ENCODE data around the gene CDH4. TPM values are rescaled to one million over a fixed set of nuclear protein-coding genes. Genes with fewer than 3 reads are reported as not detected.

Gene CDH4
- polyA plus RNA-seq, 1 donor, result 1.7 TPM

DNA sequence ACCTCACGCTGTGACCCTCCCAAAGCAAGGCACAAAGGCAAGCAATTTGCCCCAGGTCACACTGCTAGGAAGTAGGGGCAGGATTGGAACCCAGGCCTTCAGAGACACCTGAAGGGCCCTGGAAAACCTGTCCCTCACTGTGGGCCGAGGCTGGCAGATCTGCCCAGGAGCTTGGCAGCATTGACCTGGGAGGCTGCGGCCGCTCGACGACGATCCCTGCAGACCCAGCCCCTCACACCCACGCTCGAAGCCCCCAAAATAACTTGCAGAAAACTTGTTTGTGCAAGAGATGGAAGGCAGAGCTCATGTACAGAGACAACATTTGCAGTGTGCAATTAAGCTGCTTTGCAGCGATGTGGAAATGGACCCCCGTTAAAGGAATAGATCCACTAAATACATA is 562.2 kb downstream of the CDH4 start:
- no CpG with 5 or more reads among the region's 11 CpGs for WGBS (ENCODE audit: insufficient coverage, low lambda C conversion rate)
- no peaks in the 10 kb centered on the region for H3K9me3 ChIP-seq (ENCODE audit: control insufficient read depth, low read depth, low read length)
- DNase-seq, result no peak

GRCh38 chr20:61814726-61815125 is 562.7 kb downstream of the CDH4 start:
- Histone ChIP-seq H3K36me3 (ENCODE audit: control insufficient read depth, insufficient read depth, low read length) (no peaks in the 10 kb centered on the region), H3K27me3 (ENCODE audit: control insufficient read depth, insufficient read depth, low read length) (no peaks in the 10 kb centered on the region), H3K4me1 (ENCODE audit: control insufficient read depth, insufficient read depth, low read length) (no peaks in the 10 kb centered on the region), H3K27ac (ENCODE audit: low read length) (no peak overlapping the region), H3K4me3 (ENCODE audit: low read length) (no peak overlapping the region), H3K9me3 (ENCODE audit: control insufficient read depth, low read depth, low read length) (no peaks in the 10 kb centered on the region)
- WGBS (ENCODE audit: insufficient coverage, low lambda C conversion rate), result no CpG with 5 or more reads among the region's 9 CpGs
- DNase-seq, result no peak

More for the DNA sequence above, 562.2 kb downstream of the CDH4 start:
- no peaks in the 10 kb centered on the region for H3K27me3 ChIP-seq (ENCODE audit: control insufficient read depth, insufficient read depth, low read length)
- H3K4me1 ChIP-seq (ENCODE audit: control insufficient read depth, insufficient read depth, low read length), result no peaks in the 10 kb centered on the region
- H3K4me3 ChIP-seq (ENCODE audit: low read length), result no peak overlapping the region
- no peak overlapping the region for H3K27ac ChIP-seq (ENCODE audit: low read length)
- no peaks in the 10 kb centered on the region for H3K36me3 ChIP-seq (ENCODE audit: control insufficient read depth, insufficient read depth, low read length)

GRCh38 chr20:61815176-61815575 is 563.1 kb downstream of the CDH4 start:
- DNase-seq, result no peak
- Histone ChIP-seq H3K36me3 (ENCODE audit: control insufficient read depth, insufficient read depth, low read length) (no peaks in the 10 kb centered on the region), H3K4me3 (ENCODE audit: low read length) (no peak overlapping the region), H3K27ac (ENCODE audit: low read length) (no peak overlapping the region), H3K4me1 (ENCODE audit: control insufficient read depth, insufficient read depth, low read length) (no peaks in the 10 kb centered on the region), H3K9me3 (ENCODE audit: control insufficient read depth, low read depth, low read length) (no peaks in the 10 kb centered on the region), H3K27me3 (ENCODE audit: control insufficient read depth, insufficient read depth, low read length) (no peaks in the 10 kb centered on the region)
- WGBS (ENCODE audit: insufficient coverage, low lambda C conversion rate), result no CpG with 5 or more reads among the region's 15 CpGs

- no peak for DNase-seq
- Histone ChIP-seq H3K36me3 (ENCODE audit: control insufficient read depth, insufficient read depth, low read length) (no peaks in the 10 kb centered on the region), H3K9me3 (ENCODE audit: control insufficient read depth, low read depth, low read length) (no peaks in the 10 kb centered on the region), H3K4me3 (ENCODE audit: low read length) (no peak overlapping the region), H3K4me1 (ENCODE audit: control insufficient read depth, insufficient read depth, low read length) (no peaks in the 10 kb centered on the region), H3K27me3 (ENCODE audit: control insufficient read depth, insufficient read depth, low read length) (no peaks in the 10 kb centered on the region), H3K27ac (ENCODE audit: low read length) (no peak overlapping the region)
- WGBS (ENCODE audit: insufficient coverage, low lambda C conversion rate), result 100% methylated on average over 4 of the region's 12 CpGs
Observed at GRCh38 chr20:61815678-61816077, 563.6 kb downstream of the CDH4 start.

DNA sequence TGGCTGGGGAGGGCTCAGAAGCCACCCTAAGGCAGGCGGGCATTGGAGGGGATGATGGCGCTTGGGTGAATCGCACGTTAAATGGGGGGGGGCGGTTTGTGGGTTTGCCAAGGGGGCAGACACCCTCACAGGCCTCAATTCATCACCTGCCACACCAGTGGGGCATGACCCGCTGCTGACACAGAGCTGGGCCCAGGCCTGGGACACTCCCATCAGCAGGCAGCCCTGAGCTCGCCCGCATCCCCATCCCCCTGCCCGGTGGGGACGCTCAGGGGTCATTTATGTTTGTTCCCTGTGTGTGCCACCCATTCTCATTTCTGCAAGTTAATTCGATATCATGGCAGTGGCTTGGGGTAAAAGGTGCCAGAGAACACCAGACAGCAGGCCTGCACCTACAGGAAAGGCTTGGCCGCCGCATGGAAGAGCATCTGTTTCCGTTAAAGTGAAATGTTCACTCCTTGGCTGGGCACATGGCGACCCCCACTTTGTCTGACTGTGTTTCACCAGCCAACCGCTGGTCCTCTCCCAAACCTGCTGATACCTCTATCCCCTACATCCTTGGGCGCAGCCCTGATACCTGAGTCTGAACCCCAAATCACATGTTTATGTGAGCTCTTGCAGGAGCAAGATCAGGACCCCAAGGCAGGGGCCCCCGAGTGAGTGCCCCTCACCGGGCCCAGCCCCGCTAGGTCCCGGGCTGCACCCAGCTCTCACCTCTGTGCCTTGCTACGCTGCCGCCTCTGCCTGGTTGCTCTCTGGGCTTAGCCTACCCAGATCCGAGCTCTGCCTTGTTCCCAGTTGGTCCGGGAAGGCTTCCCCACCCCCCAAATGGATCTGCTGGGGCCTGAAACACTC is 564.8 kb downstream of the CDH4 start:
- Histone ChIP-seq H3K9me3 (ENCODE audit: control insufficient read depth, low read depth, low read length) (no peaks in the 10 kb centered on the region), H3K4me3 (ENCODE audit: low read length) (no peak overlapping the region), H3K27ac (ENCODE audit: low read length) (no peak overlapping the region), H3K36me3 (ENCODE audit: control insufficient read depth, insufficient read depth, low read length) (no peaks in the 10 kb centered on the region), H3K27me3 (ENCODE audit: control insufficient read depth, insufficient read depth, low read length) (no peaks in the 10 kb centered on the region), H3K4me1 (ENCODE audit: control insufficient read depth, insufficient read depth, low read length) (no peaks in the 10 kb centered on the region)
- WGBS (ENCODE audit: insufficient coverage, low lambda C conversion rate), result 80% methylated on average over 1 of the region's 25 CpGs
- DNase-seq, result no peak

DNA sequence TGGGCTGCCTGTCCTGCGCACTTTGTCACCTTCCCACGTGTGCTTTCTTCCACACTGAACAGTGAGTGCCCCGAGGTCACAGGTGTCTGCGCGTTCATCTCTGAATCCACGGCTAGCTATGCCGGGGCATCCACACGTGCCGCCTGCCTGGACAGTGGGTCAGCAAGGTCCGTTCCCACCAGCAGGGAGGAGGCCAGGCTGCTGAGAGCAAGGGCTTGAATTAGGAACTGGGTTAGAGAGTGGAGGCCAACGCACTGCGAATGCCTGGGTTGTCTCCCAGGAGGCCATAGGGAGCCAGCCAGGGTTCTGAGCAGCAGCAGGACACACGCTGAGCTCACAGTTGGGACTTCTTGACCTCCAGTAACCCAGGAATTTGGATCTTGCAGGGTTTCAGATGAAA is 565.5 kb downstream of the CDH4 start:
- no peaks in the 10 kb centered on the region for H3K36me3 ChIP-seq (ENCODE audit: control insufficient read depth, insufficient read depth, low read length)
- no peak for DNase-seq
- no peaks in the 10 kb centered on the region for H3K4me1 ChIP-seq (ENCODE audit: control insufficient read depth, insufficient read depth, low read length)
- H3K27ac ChIP-seq (ENCODE audit: low read length), result no peak overlapping the region
- H3K27me3 ChIP-seq (ENCODE audit: control insufficient read depth, insufficient read depth, low read length), result no peaks in the 10 kb centered on the region
- H3K9me3 ChIP-seq (ENCODE audit: control insufficient read depth, low read depth, low read length), result no peaks in the 10 kb centered on the region
- no CpG with 5 or more reads among the region's 13 CpGs for WGBS (ENCODE audit: insufficient coverage, low lambda C conversion rate)
- no peak overlapping the region for H3K4me3 ChIP-seq (ENCODE audit: low read length)

GRCh38 chr20:61818746-61819573 is 566.9 kb downstream of the CDH4 start:
- H3K9me3 ChIP-seq (ENCODE audit: control insufficient read depth, low read depth, low read length), result no peaks in the 10 kb centered on the region
- no peak for DNase-seq
- 100% methylated on average over 3 of the region's 32 CpGs for WGBS (ENCODE audit: insufficient coverage, low lambda C conversion rate)
- H3K27me3 ChIP-seq (ENCODE audit: control insufficient read depth, insufficient read depth, low read length), result no peaks in the 10 kb centered on the region
- no peak overlapping the region for H3K4me3 ChIP-seq (ENCODE audit: low read length)
- no peak overlapping the region for H3K27ac ChIP-seq (ENCODE audit: low read length)
- H3K4me1 ChIP-seq (ENCODE audit: control insufficient read depth, insufficient read depth, low read length), result no peaks in the 10 kb centered on the region
- no peaks in the 10 kb centered on the region for H3K36me3 ChIP-seq (ENCODE audit: control insufficient read depth, insufficient read depth, low read length)

GRCh38 chr20:61819574-61819846 is 567.4 kb downstream of the CDH4 start:
- no CpG with 5 or more reads among the region's 3 CpGs for WGBS (ENCODE audit: insufficient coverage, low lambda C conversion rate)
- Histone ChIP-seq H3K27me3 (ENCODE audit: control insufficient read depth, insufficient read depth, low read length) (no peaks in the 10 kb centered on the region), H3K27ac (ENCODE audit: low read length) (no peak overlapping the region), H3K36me3 (ENCODE audit: control insufficient read depth, insufficient read depth, low read length) (no peaks in the 10 kb centered on the region), H3K4me3 (ENCODE audit: low read length) (no peak overlapping the region), H3K4me1 (ENCODE audit: control insufficient read depth, insufficient read depth, low read length) (no peaks in the 10 kb centered on the region), H3K9me3 (ENCODE audit: control insufficient read depth, low read depth, low read length) (no peaks in the 10 kb centered on the region)
- DNase-seq, result no peak

GRCh38 chr20:61819921-61820825 is 568.1 kb downstream of the CDH4 start:
- Histone ChIP-seq H3K9me3 (ENCODE audit: control insufficient read depth, low read depth, low read length) (no peaks in the 10 kb centered on the region), H3K27ac (ENCODE audit: low read length) (no peak overlapping the region), H3K4me3 (ENCODE audit: low read length) (no peak overlapping the region), H3K27me3 (ENCODE audit: control insufficient read depth, insufficient read depth, low read length) (no peaks in the 10 kb centered on the region), H3K4me1 (ENCODE audit: control insufficient read depth, insufficient read depth, low read length) (no peaks in the 10 kb centered on the region), H3K36me3 (ENCODE audit: control insufficient read depth, insufficient read depth, low read length) (no peaks in the 10 kb centered on the region)
- no CpG with 5 or more reads among the region's 27 CpGs for WGBS (ENCODE audit: insufficient coverage, low lambda C conversion rate)
- no peak for DNase-seq

GRCh38 chr20:61821735-61822134 is 569.7 kb downstream of the CDH4 start:
- Histone ChIP-seq H3K27ac (ENCODE audit: low read length) (no peak overlapping the region), H3K36me3 (ENCODE audit: control insufficient read depth, insufficient read depth, low read length) (no peaks in the 10 kb centered on the region)

More at GRCh38 chr20:61821735-61822134, 569.7 kb downstream of the CDH4 start:
- no peak overlapping the region for H3K4me3 ChIP-seq (ENCODE audit: low read length)
- H3K4me1 ChIP-seq (ENCODE audit: control insufficient read depth, insufficient read depth, low read length), result no peaks in the 10 kb centered on the region
- WGBS (ENCODE audit: insufficient coverage, low lambda C conversion rate), result no CpG with 5 or more reads among the region's 5 CpGs
- peak in 1 of 2 donors; percentile 40 for DNase-seq
- H3K27me3 ChIP-seq (ENCODE audit: control insufficient read depth, insufficient read depth, low read length), result no peaks in the 10 kb centered on the region
- H3K9me3 ChIP-seq (ENCODE audit: control insufficient read depth, low read depth, low read length), result no peaks in the 10 kb centered on the region
